Tibial nerve (tissue), 4 donors: ENCODE results near the gene SPATA16.

Experiments
- EP300 ChIP-seq, 2 donors: sonication (generic); formaldehyde crosslinking; IDR thresholded peaks; one replicate each; pipeline ENCODE4 v1.6.1; 2017; ENCODE audit warnings: antibody characterized with exemption in 2 of 2, mild to moderate bottlenecking in 1 of 2
- POLR2A ChIP-seq, 2 donors: fragments of 450-650 bp; IDR thresholded peaks; one replicate each; pipeline ENCODE4 v1.6.1; 2017; ENCODE audit warnings: antibody characterized with exemption in 2 of 2, mild to moderate bottlenecking in 2 of 2, moderate library complexity in 2 of 2
- TF ChIP-seq, protein P1 (sequence below), 5 experiments: fragments of 200-600 bp in 3 of 5; fragments of 450-650 bp in 2 of 5; sonication (generic) in 3 of 5; IDR thresholded peaks; one replicate each; pipeline ENCODE4 v1.5.1; 2016 to 2019; ENCODE audit warnings: antibody characterized with exemption in 5 of 5, mild to moderate bottlenecking in 3 of 5, moderate library complexity in 2 of 5

DNA sequence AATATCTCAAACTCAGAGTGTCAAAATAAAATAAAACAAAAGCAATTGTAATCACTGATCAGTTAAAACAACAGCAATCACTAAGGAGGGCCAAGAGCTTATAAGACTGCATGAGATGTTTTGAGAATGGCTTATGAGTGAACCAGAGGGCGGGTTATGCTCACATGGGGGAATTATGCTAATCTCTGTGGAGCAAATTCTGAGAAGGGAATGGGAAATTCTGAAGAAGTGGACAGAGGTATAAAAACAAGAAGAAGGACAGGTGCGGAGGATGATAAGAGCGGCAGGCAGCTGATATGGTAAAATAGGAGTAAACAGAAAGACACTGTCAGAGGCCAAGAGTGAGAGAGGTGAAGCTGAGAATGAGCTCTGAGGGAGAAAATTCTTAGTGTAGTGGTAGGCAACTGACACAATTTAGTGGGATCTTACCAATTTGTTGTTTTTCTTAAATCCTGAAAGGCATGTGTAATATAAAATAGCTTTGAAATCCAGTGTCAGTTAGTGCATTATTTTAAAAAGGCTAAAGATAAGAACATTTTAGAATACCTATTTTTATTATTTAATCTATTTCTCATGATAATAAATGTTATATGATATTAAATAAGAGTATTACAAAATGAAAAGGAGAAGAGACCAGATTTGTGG is 133.8 kb downstream of the SPATA16 start:
- TF ChIP-seq, protein P1, sequence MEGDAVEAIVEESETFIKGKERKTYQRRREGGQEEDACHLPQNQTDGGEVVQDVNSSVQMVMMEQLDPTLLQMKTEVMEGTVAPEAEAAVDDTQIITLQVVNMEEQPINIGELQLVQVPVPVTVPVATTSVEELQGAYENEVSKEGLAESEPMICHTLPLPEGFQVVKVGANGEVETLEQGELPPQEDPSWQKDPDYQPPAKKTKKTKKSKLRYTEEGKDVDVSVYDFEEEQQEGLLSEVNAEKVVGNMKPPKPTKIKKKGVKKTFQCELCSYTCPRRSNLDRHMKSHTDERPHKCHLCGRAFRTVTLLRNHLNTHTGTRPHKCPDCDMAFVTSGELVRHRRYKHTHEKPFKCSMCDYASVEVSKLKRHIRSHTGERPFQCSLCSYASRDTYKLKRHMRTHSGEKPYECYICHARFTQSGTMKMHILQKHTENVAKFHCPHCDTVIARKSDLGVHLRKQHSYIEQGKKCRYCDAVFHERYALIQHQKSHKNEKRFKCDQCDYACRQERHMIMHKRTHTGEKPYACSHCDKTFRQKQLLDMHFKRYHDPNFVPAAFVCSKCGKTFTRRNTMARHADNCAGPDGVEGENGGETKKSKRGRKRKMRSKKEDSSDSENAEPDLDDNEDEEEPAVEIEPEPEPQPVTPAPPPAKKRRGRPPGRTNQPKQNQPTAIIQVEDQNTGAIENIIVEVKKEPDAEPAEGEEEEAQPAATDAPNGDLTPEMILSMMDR (IDR thresholded peaks at IDR 0.05) = no peak
- TF ChIP-seq POLR2A (IDR thresholded peaks at IDR 0.05) = no peak
- no peak for TF ChIP-seq EP300 (IDR thresholded peaks at IDR 0.05)
